WI38 (cell line): ENCODE measurements around the gene PLXNB2.

Experiments used
- H3K4me3 ChIP-seq: 2 replicates; pipeline ENCODE4 v1.5.1; 2011; ENCODE audit warnings: low read depth, mild to moderate bottlenecking, control low read depth, low read length
- TF ChIP-seq, protein P1 (sequence below): IDR thresholded peaks from 2 replicates; pipeline ENCODE4 v1.5.1; 2012; ENCODE audit warnings: low read depth, mild to moderate bottlenecking, control low read depth, low read length

The PLXNB2 gene

DNA sequence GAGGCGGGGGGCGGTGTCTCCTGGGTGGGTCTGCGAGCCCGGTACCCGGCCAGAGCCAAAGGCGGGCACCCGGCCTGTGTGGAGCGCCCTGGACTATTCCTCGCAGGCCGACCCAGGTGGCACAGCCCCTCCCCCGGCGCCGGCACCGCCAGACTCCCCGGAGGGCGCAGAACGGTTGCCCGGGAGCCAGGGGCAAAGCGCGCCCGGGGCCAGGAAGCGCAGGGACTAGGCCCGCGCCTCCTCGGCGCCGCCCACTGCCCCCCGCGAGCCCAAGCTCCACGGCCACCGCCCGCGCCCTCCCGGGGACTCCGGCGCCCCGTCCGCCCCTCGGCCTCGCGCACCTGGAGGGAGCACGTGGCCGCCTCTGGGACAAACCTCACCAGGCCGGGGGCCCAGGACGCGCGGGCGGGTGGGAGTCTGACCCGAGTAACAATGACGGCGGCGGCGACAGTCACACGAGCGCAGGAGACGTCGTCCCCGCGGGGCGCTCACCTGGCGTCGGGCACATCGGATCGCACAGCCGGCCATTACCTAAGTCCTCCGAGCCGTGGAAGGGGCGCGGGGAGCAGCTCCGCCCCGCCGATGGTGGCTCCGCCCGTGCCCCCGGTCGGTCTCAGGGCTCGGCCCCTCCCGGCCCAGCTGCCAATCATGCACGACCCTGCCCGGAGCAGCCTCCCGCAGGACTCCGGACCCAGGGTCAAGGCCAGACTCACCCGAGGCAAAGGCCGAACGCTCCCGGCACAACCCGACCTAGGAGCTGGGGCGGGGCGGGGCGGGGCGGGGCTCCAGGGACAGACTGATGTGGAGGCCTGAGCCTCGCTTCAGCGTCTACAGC lies 7.4 kb downstream of the PLXNB2 start:
- no peak overlapping the region for H3K4me3 ChIP-seq
- TF ChIP-seq, protein P1, sequence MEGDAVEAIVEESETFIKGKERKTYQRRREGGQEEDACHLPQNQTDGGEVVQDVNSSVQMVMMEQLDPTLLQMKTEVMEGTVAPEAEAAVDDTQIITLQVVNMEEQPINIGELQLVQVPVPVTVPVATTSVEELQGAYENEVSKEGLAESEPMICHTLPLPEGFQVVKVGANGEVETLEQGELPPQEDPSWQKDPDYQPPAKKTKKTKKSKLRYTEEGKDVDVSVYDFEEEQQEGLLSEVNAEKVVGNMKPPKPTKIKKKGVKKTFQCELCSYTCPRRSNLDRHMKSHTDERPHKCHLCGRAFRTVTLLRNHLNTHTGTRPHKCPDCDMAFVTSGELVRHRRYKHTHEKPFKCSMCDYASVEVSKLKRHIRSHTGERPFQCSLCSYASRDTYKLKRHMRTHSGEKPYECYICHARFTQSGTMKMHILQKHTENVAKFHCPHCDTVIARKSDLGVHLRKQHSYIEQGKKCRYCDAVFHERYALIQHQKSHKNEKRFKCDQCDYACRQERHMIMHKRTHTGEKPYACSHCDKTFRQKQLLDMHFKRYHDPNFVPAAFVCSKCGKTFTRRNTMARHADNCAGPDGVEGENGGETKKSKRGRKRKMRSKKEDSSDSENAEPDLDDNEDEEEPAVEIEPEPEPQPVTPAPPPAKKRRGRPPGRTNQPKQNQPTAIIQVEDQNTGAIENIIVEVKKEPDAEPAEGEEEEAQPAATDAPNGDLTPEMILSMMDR = no peak

- TF ChIP-seq, protein P1 = no peak
- no peak overlapping the region for H3K4me3 ChIP-seq
Measured at GRCh38 chr22:50298937-50299784, 8.3 kb downstream of the PLXNB2 start.

DNA sequence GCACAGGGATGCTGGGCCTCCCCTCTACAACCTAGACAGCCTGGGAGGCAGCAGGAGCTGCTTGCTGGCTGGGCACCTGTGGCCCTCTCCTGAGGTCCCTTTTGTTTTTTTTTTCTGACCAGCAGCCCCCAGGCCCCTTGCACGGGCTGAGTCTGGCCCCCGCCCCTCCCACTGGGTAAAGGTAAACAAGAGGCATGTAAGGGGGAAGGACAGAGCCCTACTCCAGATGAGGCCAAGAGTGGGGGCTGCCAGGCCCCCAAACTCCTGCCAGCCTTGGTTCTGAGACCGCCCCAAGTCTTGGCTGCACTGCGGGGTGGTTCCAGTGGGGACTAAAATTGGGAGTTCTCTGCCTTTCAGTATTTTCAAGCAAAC lies 9.2 kb downstream of the PLXNB2 start:
- TF ChIP-seq, protein P1 = no peak
- H3K4me3 ChIP-seq = no peak overlapping the region

- TF ChIP-seq, protein P1 = no peak
- no peak overlapping the region for H3K4me3 ChIP-seq
Measured at GRCh38 chr22:50297510-50298265, 9.8 kb downstream of the PLXNB2 start.

- TF ChIP-seq, protein P1 = no peak
- no peak overlapping the region for H3K4me3 ChIP-seq
Measured at GRCh38 chr22:50296658-50297490, 10.6 kb downstream of the PLXNB2 start.

- H3K4me3 ChIP-seq = no peak overlapping the region; the same call in 1 of the 2 replicates
- TF ChIP-seq, protein P1 = no peak
Measured at GRCh38 chr22:50294319-50294656, 13.2 kb downstream of the PLXNB2 start.
